Activated T-helper 1 cell treated with Interleukin-2 at 50 U/mL for 16 hours (primary cell): ENCODE results near the gene CRKL.
"Not testable (repeated sequence)": the region's sequence is repeated elsewhere in the genome, so short reads cannot be mapped to it uniquely, and the experiment has no call there.

Experiments
- DNase-seq: peaks from one replicate; pipeline ENCODE4 v3.0.0-alpha.2; 2020; ENCODE audit warnings: low read depth

CRKL gene

DNA sequence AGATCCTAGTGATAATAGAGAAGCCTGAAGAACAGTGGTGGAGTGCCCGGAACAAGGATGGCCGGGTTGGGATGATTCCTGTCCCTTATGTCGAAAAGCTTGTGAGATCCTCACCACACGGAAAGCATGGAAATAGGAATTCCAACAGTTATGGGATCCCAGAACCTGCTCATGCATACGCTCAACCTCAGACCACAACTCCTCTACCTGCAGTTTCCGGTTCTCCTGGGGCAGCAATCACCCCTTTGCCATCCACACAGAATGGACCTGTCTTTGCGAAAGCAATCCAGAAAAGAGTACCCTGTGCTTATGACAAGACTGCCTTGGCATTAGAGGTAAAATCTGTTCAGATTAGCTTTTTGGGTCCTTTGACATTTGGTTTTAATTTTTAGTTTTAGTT lies 16.7 kb downstream of the CRKL start:
- DNase-seq: no peak

DNA sequence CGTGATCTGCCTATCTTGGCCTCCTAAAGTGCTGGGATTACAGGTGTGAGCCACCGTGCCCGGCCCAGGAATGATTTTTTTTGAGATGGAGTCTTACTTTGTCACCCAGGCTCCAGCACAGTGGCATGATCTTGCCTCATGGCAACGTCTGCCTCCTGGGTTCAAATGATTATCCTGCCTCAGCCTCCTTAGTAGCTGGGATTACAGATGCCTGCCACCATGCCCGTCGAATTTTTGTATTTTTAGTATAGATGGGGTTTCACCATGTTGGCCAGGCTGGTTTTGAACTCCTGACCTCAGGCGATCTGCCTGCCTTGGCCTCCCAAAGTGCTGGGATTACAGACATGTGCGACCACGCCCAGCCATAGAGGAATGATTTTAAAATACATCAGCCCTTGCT lies 17.8 kb downstream of the CRKL start:
- DNase-seq: not testable (repeated sequence)

DNA sequence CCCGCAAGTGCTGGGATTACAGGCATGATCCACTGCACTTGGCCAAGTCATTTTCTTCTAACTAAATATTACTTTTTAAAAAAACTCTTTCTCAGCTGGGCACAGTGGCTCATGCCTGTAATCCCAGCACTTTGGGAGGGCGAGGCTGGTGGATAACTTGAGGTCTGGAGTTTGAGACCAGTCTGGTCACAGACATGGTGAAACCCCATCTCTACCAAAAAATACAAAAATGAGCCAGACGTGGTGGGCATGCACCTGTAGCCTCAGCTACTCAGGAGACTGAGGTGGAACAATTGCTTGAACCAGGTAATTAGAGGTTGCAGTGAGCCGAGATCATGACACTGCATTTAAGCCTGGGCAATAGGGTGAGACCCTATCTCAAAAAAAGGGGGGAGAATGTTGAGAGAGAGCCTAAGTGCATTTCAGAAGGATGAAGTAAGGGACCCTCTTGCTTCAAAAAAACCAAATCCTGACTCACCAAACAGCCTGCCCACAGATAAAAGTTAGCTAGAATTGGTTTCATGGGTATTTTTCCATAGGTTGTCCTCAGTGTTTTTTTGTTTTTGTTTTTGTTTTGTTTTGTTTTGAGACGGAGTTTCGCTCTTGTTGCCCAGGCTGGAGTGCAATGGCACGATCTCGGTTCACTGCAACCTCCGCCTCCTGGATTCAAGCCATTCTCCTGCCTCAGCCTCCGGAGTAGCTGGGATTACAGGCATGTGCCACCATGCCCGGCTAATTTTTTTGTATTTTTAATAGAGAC lies 18.8 kb downstream of the CRKL start:
- not testable (repeated sequence) for DNase-seq

DNA sequence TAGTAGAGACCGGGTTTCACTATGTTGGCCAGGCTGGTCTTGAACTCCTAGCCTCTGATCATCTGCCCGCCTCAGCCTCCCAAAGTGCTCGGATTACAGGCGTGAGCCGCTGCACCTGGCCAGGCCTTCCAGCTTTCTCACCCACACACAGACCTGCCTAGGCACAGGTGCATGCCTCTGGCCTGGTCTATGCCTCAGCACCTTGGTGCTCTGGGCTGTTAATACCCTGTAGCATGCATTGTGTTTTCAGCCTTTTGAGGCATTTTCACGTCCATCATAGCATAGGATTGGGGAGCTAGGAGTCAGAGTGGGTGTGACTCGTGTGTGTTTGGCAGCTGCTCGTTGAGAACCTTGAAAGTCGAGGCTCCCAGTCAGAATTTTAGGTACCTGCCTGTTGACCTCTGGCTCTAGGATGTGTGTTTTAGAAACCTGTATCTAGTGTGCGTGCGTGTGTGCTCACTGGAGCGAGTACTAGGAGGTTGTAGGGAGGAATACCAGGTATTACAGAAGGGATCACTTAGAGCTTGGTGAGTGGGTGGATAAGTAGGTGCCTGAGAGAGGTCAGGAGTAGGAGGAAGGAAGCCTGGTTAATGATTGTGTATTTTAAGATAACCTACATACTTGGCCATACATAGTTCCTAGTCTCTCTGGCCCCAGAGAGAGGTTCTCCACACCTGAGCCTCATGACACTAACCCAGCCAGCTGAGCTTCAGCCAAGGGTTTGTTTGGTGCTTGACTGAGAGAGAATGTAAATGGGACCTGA lies 20.0 kb downstream of the CRKL start:
- no peak for DNase-seq

DNA sequence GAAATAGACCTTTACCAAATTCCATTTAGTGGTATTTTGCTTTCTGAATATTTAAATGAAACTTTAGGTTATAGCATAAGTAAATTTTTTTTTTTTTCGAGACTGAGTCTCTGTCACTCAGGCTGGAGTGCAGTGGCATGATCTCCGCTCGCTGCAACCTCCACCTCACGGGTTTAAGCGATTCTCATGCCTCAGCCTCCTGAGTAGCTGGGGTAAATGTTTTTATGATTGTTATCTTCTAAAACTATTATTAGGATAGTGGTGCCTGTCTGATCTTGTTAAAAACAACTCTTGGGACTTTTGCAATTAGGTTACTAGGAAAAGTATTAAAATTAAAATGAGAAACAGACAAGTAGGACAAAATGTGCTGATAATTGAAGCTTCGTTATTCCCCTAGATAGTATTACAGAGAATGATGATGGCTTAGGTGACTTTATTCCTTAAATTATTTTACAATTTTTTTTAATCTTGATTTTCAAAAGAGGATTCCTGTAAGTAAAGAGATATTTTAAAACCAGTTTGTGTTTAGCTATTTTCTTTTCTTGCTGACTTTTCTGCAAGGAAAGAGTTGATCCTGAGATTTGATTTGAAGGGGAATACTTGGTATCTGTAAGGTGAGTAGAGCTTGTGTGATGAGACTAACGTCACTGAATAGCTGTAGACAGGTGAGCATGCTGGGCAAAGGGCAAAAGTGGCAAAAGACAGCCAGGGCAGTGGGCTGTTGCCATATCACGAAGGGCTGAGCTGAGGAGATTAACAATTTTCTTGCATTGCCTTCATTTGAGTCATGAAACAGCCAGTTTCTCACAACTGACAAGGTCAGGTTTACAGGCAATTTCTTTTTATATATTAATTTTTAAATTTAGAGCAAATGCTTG lies 20.8 kb downstream of the CRKL start:
- no peak for DNase-seq

DNA sequence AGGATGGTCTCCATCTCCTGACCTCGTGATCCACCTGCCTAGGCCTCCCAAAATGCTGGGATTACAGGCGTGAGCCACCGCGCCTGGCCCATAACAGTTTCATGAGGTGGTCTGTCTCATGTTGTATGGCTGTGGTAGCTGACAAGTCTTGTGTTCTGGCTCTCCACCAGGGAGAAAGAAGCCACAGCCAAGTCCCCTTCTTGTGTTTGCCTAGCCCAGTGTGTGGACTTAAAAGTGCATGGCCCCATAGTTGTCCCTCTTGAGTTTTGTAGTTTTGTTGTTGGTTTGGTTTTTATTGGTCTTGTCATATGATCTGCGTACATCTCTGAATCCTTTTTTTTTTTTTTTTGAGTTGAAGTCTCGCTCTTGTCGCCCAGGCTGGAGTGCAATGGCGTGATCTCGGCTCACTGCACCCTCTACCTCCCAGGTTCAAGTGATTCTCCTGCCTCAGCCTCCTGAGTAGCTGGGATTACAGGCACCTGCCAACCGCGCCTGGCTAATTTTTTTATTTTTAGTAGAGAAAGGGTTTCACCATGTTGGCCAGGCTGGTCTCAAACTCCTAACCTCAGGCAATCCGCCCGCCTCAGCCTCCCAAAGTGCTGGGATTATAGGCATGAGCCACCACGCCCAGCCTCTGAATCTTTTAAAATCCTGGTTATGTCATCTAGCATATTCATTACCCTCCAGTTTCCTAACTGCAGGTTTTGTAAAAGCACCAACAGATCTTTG lies 22.4 kb downstream of the CRKL start:
- DNase-seq: not testable (repeated sequence)

DNA sequence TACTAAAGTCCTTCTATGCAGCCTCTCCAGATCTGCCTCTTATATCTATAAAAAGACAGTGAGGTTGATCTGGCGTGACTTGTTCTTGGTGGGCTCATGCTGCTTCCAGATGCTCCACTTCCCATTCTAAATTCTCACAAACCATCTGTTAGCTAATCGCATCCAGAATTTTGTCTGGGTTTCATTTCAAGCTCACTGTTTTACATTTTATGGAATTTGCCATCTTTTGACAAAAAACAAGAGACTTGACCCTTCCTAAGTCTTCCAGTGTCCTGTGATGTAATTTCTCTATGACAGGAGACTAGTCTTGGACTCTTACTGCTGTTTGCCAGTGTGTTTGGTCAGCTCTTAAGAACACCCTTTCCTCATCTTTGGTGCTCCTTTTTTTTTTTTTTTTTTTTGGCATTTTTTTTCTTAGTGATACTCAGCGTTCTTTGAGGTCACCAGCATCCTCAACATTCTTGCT lies 23.0 kb downstream of the CRKL start:
- no peak for DNase-seq

DNA sequence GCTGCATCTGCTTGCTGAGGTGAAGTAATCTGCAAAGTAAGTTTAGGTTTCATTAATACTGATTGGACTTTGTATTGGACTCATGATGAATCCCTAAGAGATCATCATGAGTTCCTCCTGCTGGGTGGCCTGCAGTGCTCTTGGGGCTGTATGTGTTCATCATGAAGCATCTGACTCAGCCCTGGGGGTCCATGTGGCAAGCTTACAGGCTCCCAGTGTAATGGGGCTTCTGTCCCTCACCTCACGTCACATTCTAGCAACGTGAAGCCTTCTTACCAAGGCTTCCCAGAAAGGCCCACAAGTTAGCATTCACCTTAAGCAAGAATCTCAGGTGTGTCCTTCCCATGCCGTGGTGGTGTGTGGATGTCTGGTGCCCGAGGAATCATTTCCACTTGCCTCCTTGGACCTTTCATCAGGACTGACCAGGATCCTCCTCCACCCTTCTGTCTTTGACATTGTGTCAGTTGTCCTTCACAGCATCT lies 23.7 kb downstream of the CRKL start:
- DNase-seq: no peak

DNA sequence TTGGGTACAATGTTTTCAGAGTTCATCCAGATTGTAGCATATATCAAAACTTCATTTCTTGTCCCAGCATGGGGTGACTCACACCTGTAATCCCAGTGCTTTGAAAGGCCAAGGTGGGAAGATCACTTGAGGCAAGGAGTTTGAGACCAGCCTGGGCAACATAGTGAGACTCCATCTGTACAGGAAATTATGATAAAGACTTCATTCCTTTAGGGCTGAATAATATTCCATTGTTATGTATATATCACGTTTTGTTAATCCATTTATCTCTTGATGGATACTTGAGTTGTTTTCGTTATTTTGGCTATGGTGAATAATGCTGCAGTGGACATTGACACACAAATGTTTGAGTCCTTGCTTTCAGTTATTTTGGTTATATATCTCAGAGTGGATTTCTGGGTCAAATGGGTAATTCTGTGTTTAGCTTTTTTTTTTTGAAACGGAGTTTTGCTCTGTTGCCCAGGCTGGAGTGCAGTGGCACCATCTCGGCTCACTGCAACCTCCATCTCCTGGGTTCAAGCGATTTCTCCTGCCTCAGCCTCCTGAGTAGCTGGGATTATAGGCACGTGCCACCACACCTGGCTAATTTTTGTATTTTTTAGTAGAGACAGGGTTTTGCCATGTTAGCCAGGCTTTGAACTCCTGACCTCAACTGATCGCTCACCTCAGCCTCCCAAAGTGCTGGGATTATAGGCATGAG lies 25.1 kb downstream of the CRKL start:
- DNase-seq: not testable (repeated sequence)

DNA sequence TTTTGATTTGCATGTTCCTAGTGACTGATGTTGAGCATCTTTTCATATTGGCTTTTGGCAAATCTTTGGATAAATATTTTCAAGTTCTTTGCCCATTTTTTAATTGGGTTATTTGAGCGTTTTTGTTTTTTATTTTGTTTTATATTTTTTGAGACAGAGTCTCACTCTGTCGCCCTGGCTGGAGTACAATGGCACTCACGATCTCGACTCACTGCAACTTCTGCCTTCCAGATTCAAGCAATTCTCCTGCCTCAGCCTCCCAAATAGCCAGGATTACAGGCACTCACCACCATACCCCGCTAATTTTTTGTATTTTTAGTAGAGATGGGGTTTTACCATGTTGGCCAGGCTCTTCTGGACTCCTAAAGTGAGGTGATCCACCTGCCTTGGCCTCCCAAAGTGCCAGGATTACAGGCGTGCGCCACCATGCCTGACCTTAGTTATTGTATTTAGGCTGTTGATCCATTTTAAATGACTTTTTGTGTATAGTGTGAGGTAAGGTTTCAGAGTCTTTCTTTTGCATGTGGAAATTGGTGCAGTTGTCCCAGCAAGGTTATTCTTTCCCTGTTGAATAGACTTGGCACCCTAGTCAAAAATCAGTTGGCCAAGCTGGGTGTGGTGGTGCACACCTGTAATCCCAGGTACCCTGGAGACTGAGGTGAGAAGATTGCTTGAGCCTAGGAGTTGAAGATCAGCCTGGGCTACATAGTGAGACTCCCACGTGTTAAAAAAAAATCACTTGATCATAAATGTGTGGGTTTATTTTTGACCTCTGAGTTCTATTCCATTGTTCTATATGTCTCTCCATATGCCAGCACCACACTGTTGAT lies 26.1 kb downstream of the CRKL start:
- no peak for DNase-seq

DNA sequence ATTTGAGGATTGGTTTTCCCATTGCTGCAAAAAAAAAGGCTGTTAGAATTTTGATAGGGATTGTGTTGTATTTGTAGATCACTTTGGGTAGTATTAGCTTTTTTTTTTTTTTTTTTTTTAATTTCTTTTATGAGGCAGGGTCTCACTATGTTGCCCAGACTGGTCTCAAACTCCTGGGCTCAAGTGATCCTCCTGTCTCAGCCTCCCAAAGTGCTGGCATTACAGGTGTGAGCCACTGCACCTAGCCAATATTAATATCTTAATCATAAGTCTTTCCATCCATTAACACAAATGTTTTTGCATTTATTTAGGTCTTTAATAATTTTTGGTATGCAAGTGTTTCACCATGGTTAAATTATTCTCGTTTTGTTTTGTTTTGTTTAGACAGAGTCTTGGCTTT lies 26.8 kb downstream of the CRKL start:
- DNase-seq: no peak

DNA sequence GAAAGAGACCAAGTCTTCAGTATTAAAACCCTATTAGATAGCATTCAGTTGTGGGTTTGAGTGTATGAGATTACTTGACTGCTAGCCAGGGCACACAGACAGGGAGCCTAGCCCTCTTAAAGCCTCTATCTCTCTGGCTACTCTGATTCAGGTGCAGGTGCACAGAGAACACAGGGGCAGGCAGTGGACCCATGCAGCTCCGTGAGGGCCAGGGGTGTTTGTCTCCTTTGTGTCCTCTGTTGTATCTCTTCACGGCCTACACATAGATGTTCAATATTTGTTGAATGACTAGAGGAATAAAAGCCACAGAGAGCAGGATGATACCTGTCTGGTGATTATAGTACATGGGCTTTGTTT lies 28.3 kb downstream of the CRKL start:
- DNase-seq: no peak

DNA sequence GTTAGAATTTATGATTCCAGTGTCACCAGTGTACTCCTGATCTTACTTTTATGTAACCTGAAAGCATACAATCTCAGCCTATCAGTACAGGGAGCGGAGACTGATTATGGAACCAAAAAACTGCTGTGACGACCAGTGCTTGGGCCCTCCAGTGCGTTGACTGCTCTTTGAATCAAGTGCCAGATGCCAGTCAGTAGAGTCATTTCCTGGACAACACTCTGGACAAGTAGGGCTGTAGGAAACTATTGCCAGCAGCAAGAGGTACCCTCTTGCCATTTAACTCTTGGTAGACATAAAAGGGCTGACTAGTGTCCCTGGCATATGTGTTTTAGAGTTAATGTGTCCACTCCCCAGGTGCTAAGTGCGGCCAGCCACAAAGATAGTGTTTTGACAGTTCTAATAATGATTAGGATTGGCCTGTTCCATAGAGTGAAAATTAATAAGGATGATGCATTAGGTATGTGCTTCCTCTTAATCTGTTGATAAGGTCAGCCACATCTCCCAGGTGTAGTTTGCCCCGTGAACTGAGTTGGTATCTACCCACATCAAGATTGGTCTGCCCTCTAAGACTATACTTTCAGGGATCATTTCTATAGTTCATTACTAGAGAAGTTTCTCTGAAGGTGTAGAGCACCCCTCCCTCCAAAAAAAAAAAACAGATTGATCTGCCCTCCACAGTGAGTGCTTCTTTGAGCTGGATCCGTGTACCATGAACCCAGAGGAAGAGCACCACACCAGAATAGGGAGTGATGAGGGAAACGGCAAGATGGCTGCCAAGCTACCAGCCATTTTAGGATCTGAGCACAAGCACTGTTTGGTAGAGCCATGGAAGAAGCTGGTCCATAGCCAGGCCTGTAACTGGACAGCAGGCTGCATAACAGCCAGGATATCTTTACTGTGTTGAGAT lies 29.1 kb downstream of the CRKL start:
- DNase-seq: no peak

DNA sequence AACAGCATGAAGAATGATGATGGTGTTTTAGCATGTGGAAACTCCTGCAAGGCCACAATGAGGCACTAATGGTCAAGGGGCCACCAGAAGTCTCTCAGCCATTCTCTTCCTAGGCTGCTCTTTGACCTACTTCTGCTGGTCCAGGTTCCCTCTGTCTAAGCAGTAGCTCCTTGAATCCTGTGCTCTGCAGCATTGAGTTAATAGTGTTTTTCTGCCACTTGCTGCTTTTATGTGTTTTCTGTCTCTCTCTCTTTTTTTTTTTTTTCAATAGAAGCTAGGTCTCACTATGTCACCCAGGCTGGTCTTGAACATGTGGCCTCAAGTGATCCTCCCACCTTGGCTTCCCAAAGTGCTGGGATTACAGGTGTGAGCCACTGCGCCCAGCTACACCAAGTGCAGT lies 29.8 kb downstream of the CRKL start:
- DNase-seq: no peak

DNA sequence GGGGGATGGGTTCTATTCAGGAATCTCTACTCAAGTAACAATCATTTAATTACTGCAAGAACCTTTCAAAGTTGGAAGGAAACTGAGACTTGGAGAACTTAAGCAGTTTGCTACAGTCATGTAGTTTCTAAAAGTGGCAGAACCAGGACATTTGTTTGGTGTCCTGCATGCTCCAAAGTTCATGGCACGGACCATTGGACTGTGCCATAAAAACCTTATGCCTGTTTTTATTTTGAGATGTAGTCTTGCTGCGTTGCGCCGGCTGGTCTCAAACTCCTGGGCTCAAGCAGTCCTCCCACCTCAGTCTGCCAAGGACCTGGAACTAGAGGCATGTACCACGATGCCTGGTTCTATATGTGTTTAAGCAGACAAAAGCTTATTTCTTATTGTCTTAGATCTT lies 31.2 kb downstream of the CRKL start:
- no peak for DNase-seq

DNA sequence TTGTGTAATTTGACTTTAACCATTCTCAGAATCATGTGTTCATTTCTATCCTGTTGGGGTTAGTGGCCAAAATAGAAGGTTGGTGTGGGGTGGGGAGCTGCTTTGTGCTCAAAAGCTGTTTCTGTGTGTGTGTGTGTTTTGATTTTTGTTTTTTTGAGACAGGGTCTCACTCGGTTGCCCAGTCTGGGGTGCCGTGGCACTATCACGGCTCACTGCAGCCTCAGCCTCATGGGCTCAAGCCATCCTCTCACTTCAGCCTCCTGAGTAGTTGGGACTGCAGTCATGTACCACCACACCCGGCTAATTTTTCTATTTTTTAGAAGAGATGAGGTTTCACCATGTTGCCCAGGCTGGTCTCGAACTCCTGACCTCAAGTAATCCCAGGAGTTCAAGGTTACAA lies 31.8 kb downstream of the CRKL start:
- DNase-seq: no peak

DNA sequence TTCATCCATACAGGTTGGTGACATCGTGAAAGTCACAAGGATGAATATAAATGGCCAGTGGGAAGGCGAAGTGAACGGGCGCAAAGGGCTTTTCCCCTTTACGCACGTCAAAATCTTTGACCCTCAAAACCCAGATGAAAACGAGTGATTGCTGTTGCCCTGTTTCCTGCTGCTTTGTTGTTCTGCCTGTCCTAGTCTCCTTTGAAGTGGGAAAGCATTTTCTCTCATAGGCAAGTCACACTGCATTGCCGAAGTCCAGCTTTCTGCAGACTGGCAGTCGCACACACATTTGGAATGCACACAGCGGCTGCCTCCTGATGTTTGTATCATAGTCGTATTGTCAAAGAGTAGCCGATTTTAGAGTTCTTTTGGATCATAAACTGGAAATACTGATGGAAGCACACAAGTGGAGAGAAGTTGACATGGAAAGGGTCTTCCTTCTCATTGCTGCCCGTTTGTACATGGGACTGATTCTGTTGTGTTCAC lies 32.5 kb downstream of the CRKL start:
- no peak for DNase-seq

DNA sequence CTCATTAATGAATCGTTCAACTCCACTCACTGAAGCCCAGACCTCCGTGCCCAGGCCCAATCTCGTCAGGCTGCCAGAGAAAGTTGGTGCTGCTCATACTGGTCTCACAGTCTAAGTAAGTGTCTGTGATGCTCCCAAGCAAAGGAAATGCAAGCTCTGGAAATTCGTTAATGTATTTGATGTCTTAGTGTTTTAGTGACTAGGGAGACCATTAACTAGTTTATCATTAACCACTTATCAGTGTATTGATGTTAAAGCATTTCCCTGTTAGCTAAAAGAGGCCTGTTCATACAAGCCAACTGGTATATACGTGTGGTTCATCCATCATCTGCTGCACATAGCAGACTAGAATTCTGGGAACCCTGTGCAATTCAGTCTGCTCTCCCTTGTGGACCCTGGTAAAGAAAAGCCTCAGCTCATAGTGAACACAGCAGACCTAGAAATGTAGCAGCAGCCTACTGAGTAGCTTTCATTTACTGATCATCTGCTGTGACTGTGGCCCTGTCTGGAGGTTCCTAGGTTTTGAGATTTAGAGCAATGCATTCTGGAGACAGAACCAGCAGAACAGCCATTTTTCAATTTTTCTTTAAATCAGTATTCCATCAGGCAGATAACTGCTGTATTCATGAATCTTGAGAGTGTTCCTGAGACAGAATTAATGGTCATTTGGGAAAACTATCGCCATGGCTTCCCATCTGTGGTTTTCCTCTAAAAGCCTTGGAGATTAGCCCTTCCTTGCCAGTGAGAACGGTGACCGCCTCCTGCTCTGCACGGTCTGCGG lies 34.1 kb downstream of the CRKL start:
- DNase-seq: no peak
